SK-N-SH (cell line): ENCODE data around the gene VMAC. TPM values are rescaled to one million over a fixed set of nuclear protein-coding genes. Genes with fewer than 3 reads are reported as not detected.

Experiments used
- CTCF ChIA-PET: fragments of 300-600, 350-600 bp; formaldehyde crosslinking; extraction: SDS; loops from one replicate; lab custom pipeline; 2021; lab: Yijun Ruan, JAX
- POLR2A ChIA-PET: fragments of 350-600 bp; sonication (Branson Sonifier 250); formaldehyde crosslinking; extraction: SDS; loops from one replicate; lab custom pipeline; 2020; ENCODE audit warnings: antibody characterized with exemption, inconsistent platforms; lab: Yijun Ruan, JAX
- DNase-seq: peaks from one replicate; pipeline ENCODE4 v3.0.0; 2012
- H2AFZ ChIP-seq: fragments of 200-600 bp; sonication (generic); 2 replicates; pipeline ENCODE4 v1.8.1; 2016; ENCODE audit warnings: antibody characterized with exemption, mild to moderate bottlenecking, low read depth
- H3F3A ChIP-seq: fragments of 200-600 bp; sonication (generic); replicated peaks from 2 replicates; pipeline ENCODE3; 2016; ENCODE audit warnings: antibody characterized with exemption, mild to moderate bottlenecking; ENCODE audit not compliant: insufficient read depth
- H3K27ac ChIP-seq, 2 experiments: fragments of 200-500 bp in 1 of 2; fragments of 200-600 bp in 1 of 2; sonication (Bioruptor generic) in 1 of 2; sonication (generic), shearing (Covaris generic) in 1 of 2; 2 replicates each; pipeline versions ENCODE4 v1.5.1 to v1.6.1; 2014 to 2016; ENCODE audit warnings: low read depth in 2 of 2, inconsistent platforms in 1 of 2, low read length in 1 of 2, mild to moderate bottlenecking in 1 of 2, mixed read lengths in 1 of 2
- H3K27me3 ChIP-seq: fragments of 200-600 bp; sonication (generic), shearing (Covaris generic); 2 replicates; pipeline ENCODE4 v1.6.1; 2016; ENCODE audit warnings: mixed run types; ENCODE audit not compliant: insufficient read depth
- H3K36me3 ChIP-seq, 2 experiments: fragments of 200-500 bp in 1 of 2; fragments of 200-600 bp in 1 of 2; sonication (Bioruptor generic) in 1 of 2; sonication (generic) in 1 of 2; replicated peaks in 1 of 2; 2 replicates each; pipeline versions ENCODE3 to v1.5.1; 2014 to 2016; ENCODE audit warnings: low read length in 1 of 2, mild to moderate bottlenecking in 1 of 2; ENCODE audit not compliant: insufficient read depth in 2 of 2, control insufficient read depth in 1 of 2
- H3K4me1 ChIP-seq, 2 experiments: fragments of 200-500 bp in 1 of 2; fragments of 200-600 bp in 1 of 2; sonication (Bioruptor generic) in 1 of 2; sonication (generic), shearing (Covaris generic) in 1 of 2; 2 replicates each; pipeline versions ENCODE4 v1.5.1 to v1.6.1; 2014 to 2016; ENCODE audit warnings: low read depth in 1 of 2, low read length in 1 of 2, mixed run types in 1 of 2; ENCODE audit not compliant: insufficient read depth in 2 of 2, control insufficient read depth in 1 of 2
- H3K4me2 ChIP-seq: fragments of 200-600 bp; sonication (generic), shearing (Covaris generic); 2 replicates; pipeline ENCODE4 v1.6.1; 2017; ENCODE audit warnings: mixed run types
- H3K4me3 ChIP-seq, 2 experiments: fragments of 200-500 bp in 1 of 2; fragments of 200-600 bp in 1 of 2; sonication (Bioruptor generic) in 1 of 2; sonication (generic), shearing (Covaris generic) in 1 of 2; 2 replicates each; pipeline versions ENCODE4 v1.5.1 to v1.8.1; 2014 to 2016; ENCODE audit warnings: low read depth in 2 of 2, inconsistent platforms in 1 of 2, low read length in 1 of 2, mild to moderate bottlenecking in 1 of 2, mixed read lengths in 1 of 2, moderate library complexity in 1 of 2
- H3K79me2 ChIP-seq: fragments of 200-600 bp; sonication (generic); 2 replicates; pipeline ENCODE4 v1.8.1; 2017; ENCODE audit warnings: mild to moderate bottlenecking; ENCODE audit not compliant: insufficient read depth
- H3K9ac ChIP-seq: fragments of 200-600 bp; sonication (generic); 2 replicates; pipeline ENCODE4 v1.6.1; 2017; ENCODE audit warnings: mixed run types
- H3K9me2 ChIP-seq: fragments of 200-600 bp; sonication (generic); 2 replicates; pipeline ENCODE4 v1.6.1; 2017; ENCODE audit warnings: mixed run types
- H3K9me3 ChIP-seq: fragments of 200-600 bp; sonication (generic); 2 replicates; pipeline ENCODE4 v1.6.1; 2017; ENCODE audit warnings: mixed run types, mild to moderate bottlenecking, moderate library complexity
- H4K20me1 ChIP-seq: fragments of 200-600 bp; sonication (generic); 2 replicates; pipeline ENCODE4 v1.6.1; 2017; ENCODE audit warnings: mild to moderate bottlenecking, mixed run types; ENCODE audit not compliant: insufficient read depth
- EZH2phosphoT487 ChIP-seq: fragments of 200-600 bp; sonication (generic); IDR thresholded peaks from 2 replicates; pipeline ENCODE4 v1.6.1; 2017; ENCODE audit warnings: low read depth, mixed run types, mild to moderate bottlenecking, antibody characterized with exemption, moderate library complexity, borderline replicate concordance
- FOSL2 ChIP-seq: IDR thresholded peaks from 2 replicates; pipeline ENCODE4 v1.4.0; 2012; ENCODE audit warnings: low read depth, mild to moderate bottlenecking, moderate library complexity, borderline replicate concordance
- IRF3 ChIP-seq: fragments of 150-350 bp; IDR thresholded peaks from 2 replicates; pipeline ENCODE4 v1.6.1; 2016; ENCODE audit warnings: mild to moderate bottlenecking, low read depth, low read length
- JUND ChIP-seq: IDR thresholded peaks from 2 replicates; pipeline ENCODE4 v1.4.0; 2012
- MEF2A ChIP-seq: IDR thresholded peaks from 2 replicates; pipeline ENCODE4 v1.4.0; 2012; ENCODE audit warnings: low read depth, borderline replicate concordance
- NFIC ChIP-seq: IDR thresholded peaks from 2 replicates; pipeline ENCODE4 v1.4.0; 2012; ENCODE audit warnings: borderline replicate concordance
- NRF1 ChIP-seq: IDR thresholded peaks from 2 replicates; pipeline ENCODE4 v1.6.1; 2012; ENCODE audit warnings: low read depth, mild to moderate bottlenecking, low read length
- PBX3 ChIP-seq: IDR thresholded peaks from 2 replicates; pipeline ENCODE4; 2012
- RAD21 ChIP-seq: IDR thresholded peaks from 2 replicates; pipeline ENCODE4 v1.6.1; 2012; ENCODE audit warnings: mild to moderate bottlenecking, low read length
- RXRA ChIP-seq: IDR thresholded peaks from 2 replicates; pipeline ENCODE4 v1.4.0; 2012; ENCODE audit warnings: low read depth, mild to moderate bottlenecking, borderline replicate concordance
- TCF12 ChIP-seq: IDR thresholded peaks from 2 replicates; pipeline ENCODE4 v1.4.0; 2012
- WGBS: methylation state at CpG from one replicate; pipeline ENCODE4 v1.1.6; 2017; ENCODE audit warnings: low lambda C conversion rate; 5-methylcytosine and 5-hydroxymethylcytosine counted together
- polyA plus RNA-seq, 3 experiments: library from polyadenylated mRNA; depleted of rRNA; stranded (reverse); fragments of >200 nt; gene quantifications; 2 replicates each; pipeline ENCODE4 v1.2.3, GENCODE V29; 2012

VMAC gene
- polyA plus RNA-seq, 1 of the 3 experiments (the other 2 are of a cell fraction), result 6.5 TPM

- Histone ChIP-seq H3K4me2 (no peak overlapping the region), H4K20me1 (no peaks in the 10 kb centered on the region), H3K9me3 (no peaks in the 10 kb centered on the region), H3K4me3 (no peak overlapping the region), H3K79me2 (peaks cover 9% of the 10 kb centered on the region; the same call in 1 of the 2 replicates), H3K36me3 (peaks cover 4 to 8% of the 10 kb centered on the region in 2 experiments), H3K4me1 (peaks cover 4 to 5% of the 10 kb centered on the region in 2 experiments; a peak in 2 of 4 replicates), H3K27ac (no peak overlapping the region), H2AFZ (no peak overlapping the region), H3K27me3 (no peaks in the 10 kb centered on the region), H3K9ac (no peak overlapping the region), H3F3A (no peaks in the 10 kb centered on the region), H3K9me2 (no peaks in the 10 kb centered on the region)
- WGBS, result 95% methylated on average over 1 of the region's 1 CpG
- ChIA-PET CTCF (no interaction called here), POLR2A (no interaction called here)
- TF ChIP-seq IRF3 (no peak), EZH2phosphoT487 (no peak), TCF12 (no peak), PBX3 (no peak), RXRA (no peak), NFIC (no peak), MEF2A (no peak), FOSL2 (no peak), RAD21 (no peak), NRF1 (no peak), JUND (no peak)
- DNase-seq, result no peak
Measured at GRCh38 chr19:5910638-5910907, 5.9 kb downstream of the VMAC start.

- TF ChIP-seq RXRA, result no peak
- H3K79me2 ChIP-seq, result peaks cover under 1% of the 10 kb centered on the region; the same call in 1 of the 2 replicates
- H3F3A ChIP-seq, result no peaks in the 10 kb centered on the region
- H2AFZ ChIP-seq, result no peak overlapping the region
- no peak overlapping the region for H3K9ac ChIP-seq
- no peak overlapping the region for H3K27ac ChIP-seq
- no peaks in the 10 kb centered on the region for H3K9me3 ChIP-seq
- DNase-seq, result no peak
- H3K4me2 ChIP-seq, result no peak overlapping the region
- ChIA-PET POLR2A (no interaction called here), CTCF (interaction anchor here (0.7 to 0.9 kb wide), 2 partner anchors 11 to 77 kb away, joined by 3 read pairs; no protein-coding TSS in a partner anchor)
- no peaks in the 10 kb centered on the region for H3K27me3 ChIP-seq
- H3K4me1 ChIP-seq, result peaks cover 4 to 5% of the 10 kb centered on the region in 2 experiments; a peak in 2 of 4 replicates
- no peak overlapping the region for H3K4me3 ChIP-seq
- 93% methylated on average over 1 of the region's 1 CpG for WGBS
- H4K20me1 ChIP-seq, result no peaks in the 10 kb centered on the region
- H3K36me3 ChIP-seq, result peaks cover 4 to 12% of the 10 kb centered on the region in 2 experiments
- H3K9me2 ChIP-seq, result no peaks in the 10 kb centered on the region
Measured at GRCh38 chr19:5911366-5911765, 6.7 kb downstream of the VMAC start.
